A673 (cell line): ENCODE results near the gene ERAL1. TPM values are rescaled to one million over a fixed set of nuclear protein-coding genes. Genes with fewer than 3 reads are reported as not detected.
"Not testable (repeated sequence)": the region's sequence is repeated elsewhere in the genome, so short reads cannot be mapped to it uniquely, and the experiment has no call there.

Experiments
- BruUV-seq: library from RNA; stranded (reverse); fragments of 400-500 nt; replicated peaks from 2 replicates; lab custom pipeline; 2021; lab: Mats Ljungman, UMichigan
- CTCF ChIA-PET: fragments of 300-600 bp; sonication (Branson Sonifier 250); formaldehyde crosslinking; loops from one replicate; lab custom pipeline; 2022; ENCODE audit warnings: antibody characterized with exemption; lab: Charles Lee
- POLR2A ChIA-PET: fragments of 300-600 bp; sonication (Branson Sonifier 250); formaldehyde crosslinking; loops from one replicate; lab custom pipeline; 2022; ENCODE audit warnings: antibody characterized with exemption; ENCODE audit not compliant: low non-redundant PET; lab: Charles Lee
- DNase-seq: peaks from one replicate; pipeline ENCODE4 v3.0.0-alpha.2; 2015; ENCODE audit warnings: low spot score
- H3K27ac ChIP-seq: fragments of 200-600 bp; sonication (generic); 2 replicates; pipeline ENCODE4 v1.5.1; 2016; ENCODE audit warnings: mixed run types, low read depth, mild to moderate bottlenecking, mixed read lengths, antibody characterized with exemption, low read length; ENCODE audit not compliant: poor library complexity, severe bottlenecking
- H3K27me3 ChIP-seq: fragments of 200-600 bp; sonication (generic); replicated peaks from 2 replicates; pipeline ENCODE4 v1.6.1; 2017; ENCODE audit warnings: mixed run types, low read depth, mild to moderate bottlenecking, mixed read lengths, antibody characterized with exemption, low read length; ENCODE audit not compliant: insufficient read depth, poor library complexity
- H3K36me3 ChIP-seq: fragments of 200-600 bp; sonication (generic); 2 replicates; pipeline ENCODE4 v1.6.1; 2016; ENCODE audit warnings: mixed run types, mild to moderate bottlenecking, mixed read lengths, antibody characterized with exemption, low read length; ENCODE audit not compliant: insufficient read depth, poor library complexity, severe bottlenecking
- H3K4me1 ChIP-seq: fragments of 200-600 bp; sonication (generic); 2 replicates; pipeline ENCODE4 v1.6.1; 2017; ENCODE audit warnings: mixed run types, mild to moderate bottlenecking, mixed read lengths, antibody characterized with exemption, low read length; ENCODE audit not compliant: insufficient read depth, poor library complexity, severe bottlenecking
- H3K4me3 ChIP-seq: fragments of 200-600 bp; sonication (generic); 2 replicates; pipeline ENCODE4 v1.5.1; 2016; ENCODE audit warnings: low read depth, mixed run types, mild to moderate bottlenecking, mixed read lengths, low read length; ENCODE audit not compliant: poor library complexity, severe bottlenecking
- H3K9me3 ChIP-seq: fragments of 200-600 bp; sonication (generic); 2 replicates; pipeline ENCODE4 v1.6.1; 2016; ENCODE audit warnings: mixed run types, low read depth, mild to moderate bottlenecking, mixed read lengths, antibody characterized with exemption, low read length; ENCODE audit not compliant: poor library complexity, severe bottlenecking
- CTCF ChIP-seq: fragments of 300-800, 200-600 bp; sonication (generic); conservative IDR thresholded peaks from 2 replicates; pipeline ENCODE4 v1.5.1; 2017; ENCODE audit warnings: low read depth, mild to moderate bottlenecking, antibody characterized with exemption, low read length, moderate library complexity, mixed read lengths
- EZH2 ChIP-seq: fragments of 200-600 bp; sonication (generic); IDR thresholded peaks from 2 replicates; pipeline ENCODE4 v1.6.1; 2017; ENCODE audit warnings: borderline replicate concordance, low read depth, mild to moderate bottlenecking, mixed read lengths, antibody characterized with exemption, low read length; ENCODE audit not compliant: poor library complexity, severe bottlenecking
- intact Hi-C: fragments of 100-400 bp; cut with micrococcal nuclease; formaldehyde crosslinking; loops from one replicate; pipeline ENCODE4 v1.10.0; 2022; ENCODE audit not compliant: unreplicated experiment
- total RNA-seq: library from RNA; stranded (reverse); gene quantifications from 2 replicates; pipeline ENCODE4 v1.2.3, GENCODE V29; 2021

Gene ERAL1
- total RNA-seq, 1 experiment from 2014 or later: 80.5 TPM

- POLR2A ChIA-PET: no interaction called here
- no peaks in the 10 kb centered on the region for H3K27me3 ChIP-seq
- H3K27ac ChIP-seq: no peak overlapping the region
- H3K4me3 ChIP-seq: no peak overlapping the region
- no peaks in the 10 kb centered on the region for H3K4me1 ChIP-seq
- TF ChIP-seq EZH2 (no peak), CTCF (no peak)
- intact Hi-C loops: no loop called here
- no TSS peak for BruUV-seq
- no peak for DNase-seq
- H3K36me3 ChIP-seq: no peaks in the 10 kb centered on the region
- no peaks in the 10 kb centered on the region for H3K9me3 ChIP-seq
- CTCF ChIA-PET: interaction anchor here (0.6 kb wide), 1 partner anchor 77 kb away, joined by 3 read pairs; no protein-coding TSS in a partner anchor
Measured at GRCh38 chr17:28827672-28828071, 27.1 kb upstream of the ERAL1 start.

GRCh38 chr17:28828294-28829040, 26.3 kb upstream of the ERAL1 start:
- Histone ChIP-seq H3K4me3 (no peak overlapping the region), H3K27ac (no peak overlapping the region), H3K4me1 (no peaks in the 10 kb centered on the region), H3K9me3 (no peaks in the 10 kb centered on the region), H3K27me3 (no peaks in the 10 kb centered on the region), H3K36me3 (no peaks in the 10 kb centered on the region)
- intact Hi-C loops: no loop called here
- CTCF ChIA-PET: no interaction called here
- POLR2A ChIA-PET: interaction anchor here (0.6 to 0.7 kb wide), 2 partner anchors 24 to 109 kb away, joined by 10 to 13 read pairs; partner anchors contain the start of gene RPL23A
- DNase-seq: no peak
- BruUV-seq: no TSS peak
- TF ChIP-seq EZH2: no peak
- no peak for TF ChIP-seq CTCF

- ChIA-PET POLR2A (no interaction called here), CTCF (no interaction called here)
- Histone ChIP-seq H3K9me3 (no peaks in the 10 kb centered on the region), H3K27ac (no peak overlapping the region), H3K27me3 (no peaks in the 10 kb centered on the region), H3K4me1 (peaks cover 6% of the 10 kb centered on the region), H3K4me3 (no peak overlapping the region), H3K36me3 (no peaks in the 10 kb centered on the region)
- TF ChIP-seq EZH2 (no peak), CTCF (no peak)
- BruUV-seq: no TSS peak
- intact Hi-C loops: no loop called here
- DNase-seq: peak; percentile 28
Measured at GRCh38 chr17:28834420-28834819, 20.4 kb upstream of the ERAL1 start.

- intact Hi-C loops, H3K4me3 ChIP-seq, CTCF ChIA-PET, H3K9me3 ChIP-seq, BruUV-seq, H3K27me3 ChIP-seq, POLR2A ChIA-PET, H3K27ac ChIP-seq, H3K36me3 ChIP-seq, DNase-seq: not testable (repeated sequence)
- H3K4me1 ChIP-seq: peaks cover 11% of the 10 kb centered on the region
Measured at GRCh38 chr17:28836541-28836940, 18.3 kb upstream of the ERAL1 start.
